ENCODE results near the gene TMEM167B. TPM values are rescaled to one million over a fixed set of nuclear protein-coding genes. Genes with fewer than 3 reads are reported as not detected.

TMEM167B gene
- total RNA-seq (2021) (15.6 to 18.7 TPM (median 16.0 TPM) in 3 replicates), Bru-seq, nascent RNA (percentile 92 among the genes with signal in this experiment)
- long read RNA-seq, experiment 1, transcript TMEM167B-201 (3 exons, 3,730 nt), result major isoform, 84 of 97 reads
- long read RNA-seq, experiment 1, partial matches to known transcripts, result 8 of 97 reads
- long read RNA-seq, experiment 1, other reads (novel, unspliced or antisense), result 3 of 97 reads
- long read RNA-seq, experiment 2, transcript TMEM167B-201 (3 exons, 3,730 nt), result major isoform, 18 of 34 reads
- long read RNA-seq, experiment 2, partial matches to known transcripts, result 15 of 34 reads
- long read RNA-seq, experiment 2, other reads (novel, unspliced or antisense), result 1 of 34 reads
- long read RNA-seq, experiment 3, partial matches to known transcripts, result 1 of 8 reads
- long read RNA-seq, experiment 3, other reads (novel, unspliced or antisense), result 2 of 8 reads

DNA sequence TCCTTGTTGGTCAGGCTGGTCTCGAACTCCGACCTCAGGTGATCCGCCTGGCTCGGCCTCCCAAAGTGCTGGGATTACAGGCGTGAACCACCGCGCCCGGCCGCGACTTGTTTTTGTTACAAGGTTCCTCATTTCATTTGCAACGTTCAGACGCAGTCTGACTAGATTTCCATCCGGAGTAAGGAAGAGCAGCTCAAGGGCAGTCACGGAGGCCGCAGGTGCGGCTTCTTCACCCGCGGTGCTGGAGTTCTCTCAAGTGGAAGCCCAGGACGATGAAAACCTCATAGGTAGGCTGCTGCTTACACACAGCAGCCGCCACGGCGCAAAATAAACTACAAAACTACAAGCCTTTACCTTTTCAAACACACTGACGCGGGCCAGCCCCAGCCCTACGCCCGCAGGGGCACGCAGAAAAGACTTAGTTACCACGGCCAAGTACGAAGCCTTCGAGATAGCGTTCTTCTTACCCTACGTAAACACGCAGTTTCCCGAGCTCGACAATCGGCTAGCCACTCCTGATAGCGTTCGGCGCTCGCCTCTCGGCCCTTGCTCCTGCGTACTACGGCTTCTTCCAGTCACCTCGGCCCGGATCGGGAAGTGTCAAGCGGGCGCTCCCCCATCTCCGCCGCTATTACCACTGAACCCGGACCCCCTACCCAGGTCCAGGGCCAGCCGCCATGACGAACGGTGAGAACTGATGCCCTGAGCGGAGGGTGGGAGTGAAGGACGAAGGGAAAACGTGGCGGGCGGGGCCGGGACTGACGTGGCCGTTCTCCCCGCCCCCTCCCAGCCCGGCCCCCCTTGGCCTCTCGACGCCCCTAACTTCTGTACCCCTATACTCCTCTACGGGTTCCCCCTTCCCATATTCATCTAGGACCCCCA, at the start of gene TMEM167B:
Gene TMEM167B, plus strand, starts transcription at position 569 of the 882 bp plus-strand sequence. Its CDS starts 109 bp downstream, at position 678.
- ATAC-seq (peak; percentile 93), DNase-seq (ENCODE audit: low spot score) (peak; percentile 88)
- Mint-ChIP-seq H3K9me3 (no peaks in the 10 kb centered on the region), H3K27ac (peak within 1 kb of the TSS; percentile 98), H3K4me3 (peak within 1 kb of the TSS; percentile 80), H3K36me3 (peaks cover 14% of the 10 kb centered on the region), H3K27me3 (ENCODE audit: low read depth) (no peaks in the 10 kb centered on the region), H3K4me1 (peaks cover 26% of the 10 kb centered on the region)
- POLR2A ChIA-PET, result interaction anchor here (0.7 to 1.8 kb wide), 3 partner anchors 10 to 149 kb away, joined by 3 to 19 read pairs (median 4); no protein-coding TSS in a partner anchor
- CTCF ChIA-PET, result interaction anchor here (1.1 to 2.0 kb wide), 3 partner anchors 9 to 149 kb away, joined by 4 to 18 read pairs (median 5); no protein-coding TSS in a partner anchor
- TF ChIP-seq CREM (CRISPR knock-in tag; IDR thresholded peaks at IDR 0.05), result peak; percentile 86
- peak; percentile 51; the same call in 1 of the 2 replicates for TF ChIP-seq JUN (CRISPR knock-in tag; IDR thresholded peaks at IDR 0.05)
- no peak for TF ChIP-seq ZBTB21 (CRISPR knock-in tag; IDR thresholded peaks at IDR 0.05; ENCODE audit: borderline replicate concordance)
- no peak for TF ChIP-seq NR1H2 (CRISPR knock-in tag; IDR thresholded peaks at IDR 0.05)
- TF ChIP-seq, protein P1, sequence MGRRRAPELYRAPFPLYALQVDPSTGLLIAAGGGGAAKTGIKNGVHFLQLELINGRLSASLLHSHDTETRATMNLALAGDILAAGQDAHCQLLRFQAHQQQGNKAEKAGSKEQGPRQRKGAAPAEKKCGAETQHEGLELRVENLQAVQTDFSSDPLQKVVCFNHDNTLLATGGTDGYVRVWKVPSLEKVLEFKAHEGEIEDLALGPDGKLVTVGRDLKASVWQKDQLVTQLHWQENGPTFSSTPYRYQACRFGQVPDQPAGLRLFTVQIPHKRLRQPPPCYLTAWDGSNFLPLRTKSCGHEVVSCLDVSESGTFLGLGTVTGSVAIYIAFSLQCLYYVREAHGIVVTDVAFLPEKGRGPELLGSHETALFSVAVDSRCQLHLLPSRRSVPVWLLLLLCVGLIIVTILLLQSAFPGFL (CRISPR knock-in tag; IDR thresholded peaks at IDR 0.05; ENCODE audit: borderline replicate concordance), result no peak
- TF ChIP-seq NFE2L1 (CRISPR knock-in tag; IDR thresholded peaks at IDR 0.05), result peak; percentile 20; the same call in 1 of the 2 replicates
- TF ChIP-seq, protein P2, sequence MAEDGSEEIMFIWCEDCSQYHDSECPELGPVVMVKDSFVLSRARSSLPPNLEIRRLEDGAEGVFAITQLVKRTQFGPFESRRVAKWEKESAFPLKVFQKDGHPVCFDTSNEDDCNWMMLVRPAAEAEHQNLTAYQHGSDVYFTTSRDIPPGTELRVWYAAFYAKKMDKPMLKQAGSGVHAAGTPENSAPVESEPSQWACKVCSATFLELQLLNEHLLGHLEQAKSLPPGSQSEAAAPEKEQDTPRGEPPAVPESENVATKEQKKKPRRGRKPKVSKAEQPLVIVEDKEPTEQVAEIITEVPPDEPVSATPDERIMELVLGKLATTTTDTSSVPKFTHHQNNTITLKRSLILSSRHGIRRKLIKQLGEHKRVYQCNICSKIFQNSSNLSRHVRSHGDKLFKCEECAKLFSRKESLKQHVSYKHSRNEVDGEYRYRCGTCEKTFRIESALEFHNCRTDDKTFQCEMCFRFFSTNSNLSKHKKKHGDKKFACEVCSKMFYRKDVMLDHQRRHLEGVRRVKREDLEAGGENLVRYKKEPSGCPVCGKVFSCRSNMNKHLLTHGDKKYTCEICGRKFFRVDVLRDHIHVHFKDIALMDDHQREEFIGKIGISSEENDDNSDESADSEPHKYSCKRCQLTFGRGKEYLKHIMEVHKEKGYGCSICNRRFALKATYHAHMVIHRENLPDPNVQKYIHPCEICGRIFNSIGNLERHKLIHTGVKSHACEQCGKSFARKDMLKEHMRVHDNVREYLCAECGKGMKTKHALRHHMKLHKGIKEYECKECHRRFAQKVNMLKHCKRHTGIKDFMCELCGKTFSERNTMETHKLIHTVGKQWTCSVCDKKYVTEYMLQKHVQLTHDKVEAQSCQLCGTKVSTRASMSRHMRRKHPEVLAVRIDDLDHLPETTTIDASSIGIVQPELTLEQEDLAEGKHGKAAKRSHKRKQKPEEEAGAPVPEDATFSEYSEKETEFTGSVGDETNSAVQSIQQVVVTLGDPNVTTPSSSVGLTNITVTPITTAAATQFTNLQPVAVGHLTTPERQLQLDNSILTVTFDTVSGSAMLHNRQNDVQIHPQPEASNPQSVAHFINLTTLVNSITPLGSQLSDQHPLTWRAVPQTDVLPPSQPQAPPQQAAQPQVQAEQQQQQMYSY (CRISPR knock-in tag; IDR thresholded peaks at IDR 0.05), result 0 out of 2 replicates have a peak, but pooled peaks have one; percentile 22
- TF ChIP-seq JAZF1 (CRISPR knock-in tag; IDR thresholded peaks at IDR 0.05), result no peak
- TF ChIP-seq, protein P3, sequence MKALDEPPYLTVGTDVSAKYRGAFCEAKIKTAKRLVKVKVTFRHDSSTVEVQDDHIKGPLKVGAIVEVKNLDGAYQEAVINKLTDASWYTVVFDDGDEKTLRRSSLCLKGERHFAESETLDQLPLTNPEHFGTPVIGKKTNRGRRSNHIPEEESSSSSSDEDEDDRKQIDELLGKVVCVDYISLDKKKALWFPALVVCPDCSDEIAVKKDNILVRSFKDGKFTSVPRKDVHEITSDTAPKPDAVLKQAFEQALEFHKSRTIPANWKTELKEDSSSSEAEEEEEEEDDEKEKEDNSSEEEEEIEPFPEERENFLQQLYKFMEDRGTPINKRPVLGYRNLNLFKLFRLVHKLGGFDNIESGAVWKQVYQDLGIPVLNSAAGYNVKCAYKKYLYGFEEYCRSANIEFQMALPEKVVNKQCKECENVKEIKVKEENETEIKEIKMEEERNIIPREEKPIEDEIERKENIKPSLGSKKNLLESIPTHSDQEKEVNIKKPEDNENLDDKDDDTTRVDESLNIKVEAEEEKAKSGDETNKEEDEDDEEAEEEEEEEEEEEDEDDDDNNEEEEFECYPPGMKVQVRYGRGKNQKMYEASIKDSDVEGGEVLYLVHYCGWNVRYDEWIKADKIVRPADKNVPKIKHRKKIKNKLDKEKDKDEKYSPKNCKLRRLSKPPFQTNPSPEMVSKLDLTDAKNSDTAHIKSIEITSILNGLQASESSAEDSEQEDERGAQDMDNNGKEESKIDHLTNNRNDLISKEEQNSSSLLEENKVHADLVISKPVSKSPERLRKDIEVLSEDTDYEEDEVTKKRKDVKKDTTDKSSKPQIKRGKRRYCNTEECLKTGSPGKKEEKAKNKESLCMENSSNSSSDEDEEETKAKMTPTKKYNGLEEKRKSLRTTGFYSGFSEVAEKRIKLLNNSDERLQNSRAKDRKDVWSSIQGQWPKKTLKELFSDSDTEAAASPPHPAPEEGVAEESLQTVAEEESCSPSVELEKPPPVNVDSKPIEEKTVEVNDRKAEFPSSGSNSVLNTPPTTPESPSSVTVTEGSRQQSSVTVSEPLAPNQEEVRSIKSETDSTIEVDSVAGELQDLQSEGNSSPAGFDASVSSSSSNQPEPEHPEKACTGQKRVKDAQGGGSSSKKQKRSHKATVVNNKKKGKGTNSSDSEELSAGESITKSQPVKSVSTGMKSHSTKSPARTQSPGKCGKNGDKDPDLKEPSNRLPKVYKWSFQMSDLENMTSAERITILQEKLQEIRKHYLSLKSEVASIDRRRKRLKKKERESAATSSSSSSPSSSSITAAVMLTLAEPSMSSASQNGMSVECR (CRISPR knock-in tag; IDR thresholded peaks at IDR 0.05; ENCODE audit: borderline replicate concordance), result peak; percentile 70; the same call in 1 of the 2 replicates
- TF ChIP-seq ETV6 (CRISPR knock-in tag; IDR thresholded peaks at IDR 0.05), result peak; percentile 94
- TF ChIP-seq ZNF416 (CRISPR knock-in tag; IDR thresholded peaks at IDR 0.05), result peak; percentile 31; the same call in 1 of the 2 replicates
- TF ChIP-seq, protein P4, sequence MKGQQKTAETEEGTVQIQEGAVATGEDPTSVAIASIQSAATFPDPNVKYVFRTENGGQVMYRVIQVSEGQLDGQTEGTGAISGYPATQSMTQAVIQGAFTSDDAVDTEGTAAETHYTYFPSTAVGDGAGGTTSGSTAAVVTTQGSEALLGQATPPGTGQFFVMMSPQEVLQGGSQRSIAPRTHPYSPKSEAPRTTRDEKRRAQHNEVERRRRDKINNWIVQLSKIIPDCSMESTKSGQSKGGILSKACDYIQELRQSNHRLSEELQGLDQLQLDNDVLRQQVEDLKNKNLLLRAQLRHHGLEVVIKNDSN (CRISPR knock-in tag; IDR thresholded peaks at IDR 0.05), result peak; percentile 24; the same call in 1 of the 2 replicates
- TF ChIP-seq ZNF232 (CRISPR knock-in tag; IDR thresholded peaks at IDR 0.05), result peak; percentile 59; the same call in 1 of the 2 replicates
- TF ChIP-seq SP1 (CRISPR knock-in tag; conservative IDR thresholded peaks at IDR 0.05), result peak; percentile 83; the same call in 1 of the 2 replicates
- TF ChIP-seq MYBL2 (CRISPR knock-in tag; IDR thresholded peaks at IDR 0.05), result peak; percentile 59; the same call in 1 of the 2 replicates
- TF ChIP-seq, protein P5, sequence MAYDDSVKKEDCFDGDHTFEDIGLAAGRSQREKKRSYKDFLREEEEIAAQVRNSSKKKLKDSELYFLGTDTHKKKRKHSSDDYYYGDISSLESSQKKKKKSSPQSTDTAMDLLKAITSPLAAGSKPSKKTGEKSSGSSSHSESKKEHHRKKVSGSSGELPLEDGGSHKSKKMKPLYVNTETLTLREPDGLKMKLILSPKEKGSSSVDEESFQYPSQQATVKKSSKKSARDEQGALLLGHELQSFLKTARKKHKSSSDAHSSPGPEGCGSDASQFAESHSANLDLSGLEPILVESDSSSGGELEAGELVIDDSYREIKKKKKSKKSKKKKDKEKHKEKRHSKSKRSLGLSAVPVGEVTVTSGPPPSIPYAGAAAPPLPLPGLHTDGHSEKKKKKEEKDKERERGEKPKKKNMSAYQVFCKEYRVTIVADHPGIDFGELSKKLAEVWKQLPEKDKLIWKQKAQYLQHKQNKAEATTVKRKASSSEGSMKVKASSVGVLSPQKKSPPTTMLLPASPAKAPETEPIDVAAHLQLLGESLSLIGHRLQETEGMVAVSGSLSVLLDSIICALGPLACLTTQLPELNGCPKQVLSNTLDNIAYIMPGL (CRISPR knock-in tag; IDR thresholded peaks at IDR 0.05), result peak; percentile 90
- TF ChIP-seq FOXK1 (CRISPR knock-in tag; IDR thresholded peaks at IDR 0.05), result peak; percentile 99
- TF ChIP-seq, protein P6, sequence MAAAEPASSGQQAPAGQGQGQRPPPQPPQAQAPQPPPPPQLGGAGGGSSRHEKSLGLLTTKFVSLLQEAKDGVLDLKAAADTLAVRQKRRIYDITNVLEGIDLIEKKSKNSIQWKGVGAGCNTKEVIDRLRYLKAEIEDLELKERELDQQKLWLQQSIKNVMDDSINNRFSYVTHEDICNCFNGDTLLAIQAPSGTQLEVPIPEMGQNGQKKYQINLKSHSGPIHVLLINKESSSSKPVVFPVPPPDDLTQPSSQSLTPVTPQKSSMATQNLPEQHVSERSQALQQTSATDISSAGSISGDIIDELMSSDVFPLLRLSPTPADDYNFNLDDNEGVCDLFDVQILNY (CRISPR knock-in tag; IDR thresholded peaks at IDR 0.05), result peak; percentile 49; the same call in 1 of the 2 replicates
- no peak for TF ChIP-seq ZNF423 (CRISPR knock-in tag; IDR thresholded peaks at IDR 0.05)
- TF ChIP-seq SOX15 (CRISPR knock-in tag; IDR thresholded peaks at IDR 0.05), result no peak
- peak; percentile 78 for TF ChIP-seq GABPB1 (CRISPR knock-in tag; IDR thresholded peaks at IDR 0.05)
- TF ChIP-seq ESRRA (CRISPR knock-in tag; IDR thresholded peaks at IDR 0.05; ENCODE audit: borderline replicate concordance), result peak; percentile 66; the same call in 1 of the 2 replicates
